Kidney (tissue), 11 donors: ENCODE results near the gene TVP23C. TPM values are rescaled to one million over a fixed set of nuclear protein-coding genes. Genes with fewer than 3 reads are reported as not detected.
"Not testable (repeated sequence)": the region's sequence is repeated elsewhere in the genome, so short reads cannot be mapped to it uniquely, and the experiment has no call there.

Experiments
- DNase-seq, 5 donors: peaks; one replicate each; pipeline ENCODE4 v3.0.0-alpha.2; 2013 to 2020
- FAIRE-seq: peaks from 2 replicates; lab custom pipeline; 2012; peaks lifted over from hg19 to GRCh38; lab: Jason Lieb, UNC
- H3K27ac ChIP-seq, 2 donors: one replicate each; pipeline ENCODE4 v1.7.0; 2013; ENCODE audit warnings: low read depth in 2 of 2, low read length in 2 of 2, inconsistent platforms in 1 of 2
- H3K27me3 ChIP-seq: one replicate; pipeline ENCODE4 v1.7.1; 2013; ENCODE audit warnings: low read length, inconsistent platforms; ENCODE audit not compliant: control insufficient read depth, insufficient read depth
- H3K36me3 ChIP-seq, 3 donors: one replicate each; pipeline versions ENCODE4 v1.7.0 to v1.7.1; 2013; ENCODE audit warnings: low read length in 3 of 3, control low read depth in 1 of 3, inconsistent platforms in 1 of 3; ENCODE audit not compliant: insufficient read depth in 3 of 3, control insufficient read depth in 2 of 3
- H3K4me1 ChIP-seq, 3 donors: one replicate each; pipeline versions ENCODE4 v1.7.0 to v1.7.1; 2013; ENCODE audit warnings: low read length in 3 of 3, inconsistent platforms in 1 of 3, low read depth in 1 of 3; ENCODE audit not compliant: control insufficient read depth in 2 of 3, insufficient read depth in 2 of 3
- H3K4me3 ChIP-seq, 3 donors: one replicate each; pipeline versions ENCODE4 v1.7.0 to v1.8.1; 2013; ENCODE audit warnings: low read length in 3 of 3, control low read depth in 1 of 3, inconsistent platforms in 1 of 3
- H3K9ac ChIP-seq, 3 donors: one replicate each; pipeline versions ENCODE4 v1.7.0 to v1.7.1; 2013; ENCODE audit warnings: low read length in 3 of 3, control low read depth in 1 of 3, inconsistent platforms in 1 of 3
- H3K9me3 ChIP-seq, 3 donors: one replicate each; pipeline versions ENCODE4 v1.7.0 to v1.7.1; 2013; ENCODE audit warnings: low read length in 3 of 3, control low read depth in 1 of 3, inconsistent platforms in 1 of 3; ENCODE audit not compliant: control insufficient read depth in 2 of 3, insufficient read depth in 1 of 3
- intact Hi-C: fragments of 100-400 bp; cut with DNase I; formaldehyde crosslinking; loops from one replicate; pipeline ENCODE4 v1.11.1; 2022
- polyA plus RNA-seq: library from polyadenylated mRNA; stranded (reverse); fragments of 350-450 nt; fragmentation: Illumina TruSeq; extraction: RNeasy Lipid Tissue Mini Kit (QIAGEN cat#74804); gene quantifications from one replicate; pipeline ENCODE4 v1.2.3, GENCODE V29; 2014; ENCODE audit warnings: low read depth, low replicate concordance; ENCODE audit not compliant: insufficient read depth
- total RNA-seq: library from RNA; stranded (reverse); fragmentation: NEBNext Ultra II Directional; extraction: Animal tissue kit (Norgen Biotek cat#: 25700); gene quantifications from one replicate; pipeline ENCODE4 v1.2.1, GENCODE V29; 2021
- donor health status: control.
- donor health status: control.
- donor health status: DM: yes; HTN: yes; CAD: no.
- donor health status: Normal renal cell carcinoma (clear cell type).

The TVP23C gene
- total and polyA plus RNA-seq, 2 donors from 2014 or later = 2.6 to 19.0 TPM

GRCh38 chr17:15552932-15553331 is 10.4 kb downstream of the TVP23C start:
- intact Hi-C loops, H3K27me3 ChIP-seq, H3K4me1 ChIP-seq, H3K9ac ChIP-seq, H3K4me3 ChIP-seq, DNase-seq, H3K9me3 ChIP-seq, H3K36me3 ChIP-seq, FAIRE-seq, H3K27ac ChIP-seq: not testable (repeated sequence)

- H3K27me3 ChIP-seq, H3K36me3 ChIP-seq, DNase-seq, H3K4me3 ChIP-seq, FAIRE-seq, H3K9me3 ChIP-seq, H3K4me1 ChIP-seq, intact Hi-C loops, H3K27ac ChIP-seq, H3K9ac ChIP-seq: not testable (repeated sequence)
Observed at GRCh38 chr17:15549552-15549951, 13.7 kb downstream of the TVP23C start.

- FAIRE-seq, H3K9ac ChIP-seq, intact Hi-C loops, H3K4me3 ChIP-seq, H3K27me3 ChIP-seq, H3K36me3 ChIP-seq, H3K27ac ChIP-seq, H3K9me3 ChIP-seq, DNase-seq, H3K4me1 ChIP-seq: not testable (repeated sequence)
Observed at GRCh38 chr17:15546604-15547003, 16.7 kb downstream of the TVP23C start.

- H3K27me3 ChIP-seq, DNase-seq, H3K4me1 ChIP-seq, H3K9ac ChIP-seq, H3K36me3 ChIP-seq, H3K27ac ChIP-seq, FAIRE-seq, intact Hi-C loops, H3K4me3 ChIP-seq, H3K9me3 ChIP-seq: not testable (repeated sequence)
Observed at GRCh38 chr17:15540371-15541219, 22.7 kb downstream of the TVP23C start.

- H3K4me1 ChIP-seq, H3K9me3 ChIP-seq, DNase-seq, H3K4me3 ChIP-seq, H3K9ac ChIP-seq, intact Hi-C loops, H3K27me3 ChIP-seq, H3K36me3 ChIP-seq, FAIRE-seq, H3K27ac ChIP-seq: not testable (repeated sequence)
Observed at GRCh38 chr17:15533122-15533521, 30.2 kb downstream of the TVP23C start.
